Kidney (tissue), 14 donors: Measurements from ENCODE around the gene TFRC. TPM values are rescaled to one million over a fixed set of nuclear protein-coding genes. Genes with fewer than 3 reads are reported as not detected.

ENCODE experiments used
- DNase-seq, 5 donors: peaks; one replicate each; pipeline ENCODE4 v3.0.0-alpha.2; 2013 to 2020
- FAIRE-seq: peaks from 2 replicates; lab custom pipeline; 2012; peaks lifted over from hg19 to GRCh38; lab: Jason Lieb, UNC
- H3K27ac ChIP-seq, 2 donors: one replicate each; pipeline ENCODE4 v1.7.0; 2013; ENCODE audit warnings: low read depth in 2 of 2, low read length in 2 of 2, inconsistent platforms in 1 of 2
- H3K27me3 ChIP-seq: one replicate; pipeline ENCODE4 v1.7.1; 2013; ENCODE audit warnings: low read length, inconsistent platforms; ENCODE audit not compliant: control insufficient read depth, insufficient read depth
- H3K36me3 ChIP-seq, 3 donors: one replicate each; pipeline versions ENCODE4 v1.7.0 to v1.7.1; 2013; ENCODE audit warnings: low read length in 3 of 3, control low read depth in 1 of 3, inconsistent platforms in 1 of 3; ENCODE audit not compliant: insufficient read depth in 3 of 3, control insufficient read depth in 2 of 3
- H3K4me1 ChIP-seq, 3 donors: one replicate each; pipeline versions ENCODE4 v1.7.0 to v1.7.1; 2013; ENCODE audit warnings: low read length in 3 of 3, inconsistent platforms in 1 of 3, low read depth in 1 of 3; ENCODE audit not compliant: control insufficient read depth in 2 of 3, insufficient read depth in 2 of 3
- H3K4me3 ChIP-seq, 3 donors: one replicate each; pipeline versions ENCODE4 v1.7.0 to v1.8.1; 2013; ENCODE audit warnings: low read length in 3 of 3, control low read depth in 1 of 3, inconsistent platforms in 1 of 3
- H3K9ac ChIP-seq, 3 donors: one replicate each; pipeline versions ENCODE4 v1.7.0 to v1.7.1; 2013; ENCODE audit warnings: low read length in 3 of 3, control low read depth in 1 of 3, inconsistent platforms in 1 of 3
- H3K9me3 ChIP-seq, 3 donors: one replicate each; pipeline versions ENCODE4 v1.7.0 to v1.7.1; 2013; ENCODE audit warnings: low read length in 3 of 3, control low read depth in 1 of 3, inconsistent platforms in 1 of 3; ENCODE audit not compliant: control insufficient read depth in 2 of 3, insufficient read depth in 1 of 3
- CTCF ChIP-seq: IDR thresholded peaks from 3 replicates; pipeline ENCODE4 v1.5.1; 2012; ENCODE audit warnings: mild to moderate bottlenecking, moderate library complexity, borderline replicate concordance; ENCODE audit not compliant: insufficient read depth; ENCODE audit errors: extremely low read depth
- intact Hi-C: fragments of 100-400 bp; cut with DNase I; formaldehyde crosslinking; loops from one replicate; pipeline ENCODE4 v1.11.1; 2022
- polyA plus RNA-seq: library from polyadenylated mRNA; stranded (reverse); fragments of 350-450 nt; fragmentation: Illumina TruSeq; extraction: RNeasy Lipid Tissue Mini Kit (QIAGEN cat#74804); gene quantifications from one replicate; pipeline ENCODE4 v1.2.3, GENCODE V29; 2014; ENCODE audit warnings: low read depth, low replicate concordance; ENCODE audit not compliant: insufficient read depth
- total RNA-seq: library from RNA; stranded (reverse); fragmentation: NEBNext Ultra II Directional; extraction: Animal tissue kit (Norgen Biotek cat#: 25700); gene quantifications from one replicate; pipeline ENCODE4 v1.2.1, GENCODE V29; 2021
- donor health status: control.
- donor health status: control.
- donor health status: control.
- donor health status: control.
- donor health status: control.
- donor health status: DM: yes; HTN: yes; CAD: no.
- donor health status: Normal renal cell carcinoma (clear cell type).

Gene TFRC
- total and polyA plus RNA-seq, 2 donors from 2014 or later = 23.7 to 61.1 TPM

- H3K27ac ChIP-seq = no peak overlapping the region
- FAIRE-seq (no peak), DNase-seq (no peak)
- no peak overlapping the region for H3K4me3 ChIP-seq
- no peaks in the 10 kb centered on the region for H3K9me3 ChIP-seq
- peaks cover 0 to 2% (median 0%) of the 10 kb centered on the region in 3 donors for H3K4me1 ChIP-seq
- H3K27me3 ChIP-seq = no peaks in the 10 kb centered on the region
- no peak overlapping the region for H3K9ac ChIP-seq
- TF ChIP-seq CTCF = no peak
- H3K36me3 ChIP-seq = no peaks in the 10 kb centered on the region
- intact Hi-C loops = no loop called here
Observed at GRCh38 chr3:196093317-196094111, 11.6 kb upstream of the TFRC start.

- Histone ChIP-seq H3K4me1 (no peaks in the 10 kb centered on the region), H3K27me3 (no peaks in the 10 kb centered on the region), H3K27ac (no peak overlapping the region), H3K9me3 (no peaks in the 10 kb centered on the region), H3K4me3 (no peak overlapping the region), H3K9ac (no peak overlapping the region), H3K36me3 (no peaks in the 10 kb centered on the region)
- TF ChIP-seq CTCF = no peak
- FAIRE-seq (no peak), DNase-seq (no peak)
- intact Hi-C loops = no loop called here
Observed at GRCh38 chr3:196087906-196088305, 6.0 kb upstream of the TFRC start.

GRCh38 chr3:196082619-196082971, 705 bp upstream of the TFRC start:
- peak overlapping the region; percentile 94 to 96 for H3K27ac ChIP-seq
- FAIRE-seq (no peak), DNase-seq (no peak)
- intact Hi-C loops = no loop called here
- peaks cover 0 to 6% (median 0%) of the 10 kb centered on the region in 3 donors for H3K4me1 ChIP-seq
- H3K4me3 ChIP-seq = peak overlapping the region; percentile 80 to 98 (median 83)
- no peaks in the 10 kb centered on the region for H3K27me3 ChIP-seq
- H3K9ac ChIP-seq = peak overlapping the region in 2 of 3 donors; percentile 58 to 94
- H3K9me3 ChIP-seq = no peaks in the 10 kb centered on the region
- no peaks in the 10 kb centered on the region for H3K36me3 ChIP-seq
- TF ChIP-seq CTCF = no peak
